HG03103 (cell line): ENCODE data around the gene DHRS2.

Experiments
- ATAC-seq: cut with Tn5 transposase; IDR thresholded peaks from one replicate; pipeline ENCODE4 v1.9.1; 2021; ENCODE audit warnings: low read depth; ENCODE audit not compliant: unreplicated experiment

Gene DHRS2

DNA sequence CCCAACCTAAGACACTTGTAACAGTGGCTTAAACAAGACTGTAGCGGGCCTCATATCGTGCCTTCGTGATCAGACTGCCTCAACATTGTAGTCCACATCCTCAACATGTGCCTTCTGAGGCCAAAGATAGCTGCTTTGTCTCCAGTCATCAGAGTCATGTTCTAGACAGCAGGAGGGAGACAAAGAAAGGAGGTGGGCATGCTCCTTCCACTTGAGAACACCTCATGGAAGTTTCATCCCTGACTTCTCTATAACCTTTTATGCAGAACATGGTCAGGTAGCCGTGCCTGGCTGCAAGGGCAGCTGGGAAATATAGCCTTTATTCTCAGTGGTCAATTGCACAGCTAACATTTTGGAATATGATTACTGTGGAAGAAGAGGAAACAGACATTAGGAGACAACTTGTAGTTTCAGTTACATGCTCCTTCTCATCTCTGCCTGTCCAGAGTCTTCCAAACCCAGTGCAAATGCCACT is 25.3 kb upstream of the DHRS2 start:
- no peak for ATAC-seq

DNA sequence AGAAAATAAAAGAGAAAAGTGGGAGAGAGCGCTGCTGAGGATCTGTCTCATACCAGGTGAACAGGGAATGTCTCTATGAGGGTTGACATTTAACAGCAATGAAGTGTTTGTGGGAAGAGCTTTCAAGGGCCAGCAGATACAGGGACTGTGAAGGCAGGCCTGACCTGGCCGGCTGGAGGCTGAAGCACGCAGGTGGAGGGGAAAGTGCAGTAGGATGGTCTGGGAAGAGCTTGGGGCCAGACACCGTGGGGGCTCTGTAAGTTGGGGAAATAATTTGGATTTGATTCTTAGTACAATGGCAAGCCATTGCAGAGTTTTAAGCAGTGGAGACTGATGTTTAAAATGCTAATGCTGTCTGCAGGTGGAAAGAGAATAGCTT is 23.8 kb upstream of the DHRS2 start:
- ATAC-seq = no peak

DNA sequence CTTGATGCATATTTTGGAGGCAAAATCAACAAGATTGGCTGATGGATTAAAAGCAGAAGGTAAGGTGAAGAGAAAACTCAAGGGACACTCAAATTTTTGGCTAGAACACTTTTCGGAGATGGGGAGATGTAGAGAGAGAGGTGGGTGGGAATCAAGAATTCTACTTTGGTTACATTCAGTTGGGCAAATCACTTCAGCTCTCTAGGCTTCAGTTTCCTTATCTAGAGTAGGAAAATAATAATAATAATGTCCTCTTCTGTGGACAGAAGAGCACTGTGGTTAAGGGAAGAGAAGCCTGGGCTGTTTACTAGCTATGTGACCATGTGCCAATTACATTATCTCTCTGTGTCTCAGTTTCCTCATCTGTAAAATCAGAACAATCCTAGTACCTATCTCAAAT is 23.4 kb upstream of the DHRS2 start:
- no peak for ATAC-seq

DNA sequence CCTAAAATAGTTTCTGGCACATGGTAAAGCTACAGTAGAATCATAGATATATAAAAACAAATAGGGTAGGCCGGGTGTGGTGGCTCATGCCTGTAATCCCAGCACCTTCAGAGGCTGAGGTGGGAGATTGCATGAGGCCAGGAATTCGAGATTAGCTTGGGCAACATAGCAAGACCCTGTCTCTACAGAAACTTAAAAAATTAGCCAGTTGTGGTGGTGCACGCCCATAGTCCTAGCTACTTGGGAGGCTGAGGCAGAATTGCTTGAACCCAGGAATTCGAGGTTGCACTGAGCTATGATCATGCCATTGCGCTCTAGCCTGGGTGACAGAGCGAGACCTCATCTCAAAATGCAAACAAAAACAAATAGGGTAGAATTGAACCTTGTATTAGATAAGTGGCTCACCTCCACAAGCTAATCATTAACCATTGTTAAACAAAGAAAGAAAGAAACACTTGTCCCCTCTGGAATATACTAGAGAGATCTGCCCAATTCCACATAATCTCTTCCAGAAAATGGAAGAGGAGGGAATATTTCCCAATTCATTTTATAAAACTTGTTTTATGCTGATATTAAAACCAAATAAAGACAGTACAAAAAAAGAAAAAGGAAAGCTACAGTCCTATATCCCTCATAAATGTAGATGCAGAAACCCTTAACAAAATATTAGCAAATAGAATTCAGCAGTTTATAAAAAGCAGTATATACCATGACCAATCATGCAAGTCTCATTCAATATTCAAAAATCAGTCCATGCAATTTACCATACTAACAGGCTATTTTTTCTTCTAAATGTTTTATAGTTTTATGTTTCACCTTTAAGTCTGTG is 22.7 kb upstream of the DHRS2 start:
- no peak for ATAC-seq

DNA sequence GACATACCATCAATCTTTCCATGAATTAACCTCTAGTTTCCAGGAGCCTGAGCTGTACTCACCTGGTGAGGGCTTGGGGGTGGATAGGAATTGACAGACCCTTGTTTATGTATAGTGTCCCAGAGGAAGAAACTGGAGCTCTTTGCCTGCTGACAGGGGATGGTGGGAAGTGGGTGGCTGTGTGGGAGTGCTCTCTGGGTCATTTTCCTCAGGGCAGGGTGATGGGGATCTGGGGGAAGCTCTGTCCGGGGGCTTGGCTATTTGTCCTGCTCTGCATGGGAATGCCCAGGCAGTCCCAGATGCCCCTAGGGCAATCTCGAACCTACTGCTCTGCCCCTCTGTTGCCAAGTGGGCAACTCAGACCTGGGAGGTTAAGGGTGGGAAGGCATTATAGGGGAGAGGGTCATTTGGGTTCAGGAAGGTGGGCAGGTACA is 21.8 kb upstream of the DHRS2 start:
- ATAC-seq = no peak

DNA sequence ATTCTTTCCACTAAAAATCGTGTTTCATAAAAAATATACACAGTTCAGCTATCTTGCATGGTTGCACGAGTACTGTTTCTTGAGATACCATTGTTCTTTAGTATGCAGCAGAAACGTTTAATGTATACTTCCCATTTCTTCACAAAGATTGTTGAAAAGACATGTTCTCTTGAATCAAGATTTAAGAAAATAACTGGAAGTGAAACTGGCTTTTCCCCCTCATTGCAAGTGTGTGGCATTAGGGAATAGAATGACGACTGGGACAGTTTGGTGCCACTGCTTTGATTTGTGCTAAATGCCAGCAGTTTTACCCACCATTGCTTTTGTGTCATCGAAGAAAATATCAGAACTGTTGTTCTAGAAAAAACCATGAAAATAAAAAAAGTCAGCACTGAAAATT is 20.3 kb upstream of the DHRS2 start:
- ATAC-seq = no peak

DNA sequence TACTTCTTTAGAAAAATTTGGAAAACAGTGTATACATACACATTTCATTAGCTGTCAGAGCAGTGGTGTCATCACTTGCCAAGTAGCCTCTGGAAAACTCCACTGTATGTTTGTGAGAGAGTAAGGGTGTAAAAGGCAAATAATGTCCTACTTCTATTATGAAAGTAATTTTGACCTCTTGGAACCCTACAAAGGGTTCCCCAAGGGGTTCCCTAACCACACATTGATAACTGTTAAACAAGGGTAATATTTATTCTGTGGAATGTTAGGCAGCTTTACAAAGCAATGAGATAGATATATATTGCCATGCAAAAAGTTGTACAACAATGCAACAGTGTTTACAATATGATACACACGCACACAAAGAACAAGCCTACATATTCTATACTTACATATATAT is 18.6 kb upstream of the DHRS2 start:
- ATAC-seq = no peak

- no peak for ATAC-seq
Observed at GRCh38 chr14:23618415-23618988, 17.7 kb upstream of the DHRS2 start.

DNA sequence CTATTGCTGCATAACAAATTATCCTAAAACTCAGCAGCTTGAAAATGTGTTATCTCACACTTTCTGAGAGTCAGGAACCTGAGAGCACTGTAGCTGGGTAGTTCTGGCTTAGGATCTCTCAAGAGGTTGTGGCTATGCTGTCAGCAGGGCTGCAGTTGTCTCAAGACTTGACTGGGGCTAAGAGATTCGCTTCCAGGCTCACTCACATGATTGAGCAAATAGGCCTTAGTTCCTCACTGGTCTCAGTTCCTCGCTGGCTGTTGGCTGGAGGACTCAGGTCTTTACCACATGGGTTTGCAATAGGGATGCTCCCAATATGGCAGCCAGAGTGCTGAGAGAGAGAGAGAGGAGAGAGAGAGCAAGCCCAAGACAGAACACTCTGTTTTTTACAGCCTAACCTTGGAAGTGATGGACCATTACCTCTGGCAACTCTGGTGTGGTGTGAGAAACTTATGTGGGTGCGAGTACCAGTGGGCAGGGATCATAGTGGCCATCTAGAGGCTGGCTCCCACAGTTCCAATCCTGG is 15.9 kb upstream of the DHRS2 start:
- ATAC-seq = no peak

GRCh38 chr14:23621204-23621931 is 14.8 kb upstream of the DHRS2 start:
- ATAC-seq = no peak

- ATAC-seq = no peak
Observed at GRCh38 chr14:23621932-23622730, 14.0 kb upstream of the DHRS2 start.

GRCh38 chr14:23622990-23623389 is 13.2 kb upstream of the DHRS2 start:
- ATAC-seq = no peak

DNA sequence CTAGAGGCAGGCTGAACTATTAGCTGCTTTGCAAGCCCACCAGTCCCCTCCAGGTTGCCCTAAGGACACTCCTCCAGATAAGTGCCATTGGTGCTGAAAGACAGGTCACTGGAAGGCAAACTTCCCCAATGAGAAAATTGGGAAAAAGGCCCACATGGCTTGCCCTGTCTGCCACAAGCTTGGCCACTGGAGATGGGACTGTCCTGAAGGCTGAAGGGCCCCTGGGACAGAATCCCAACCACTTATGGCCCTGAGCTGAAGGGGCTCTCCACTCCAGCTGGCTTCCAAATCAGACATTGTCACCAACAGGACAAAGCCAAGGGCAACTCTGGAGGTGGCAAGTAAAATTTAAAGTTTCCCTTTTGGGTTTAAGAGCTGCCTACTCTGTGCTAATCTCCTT is 12.2 kb upstream of the DHRS2 start:
- ATAC-seq = no peak

GRCh38 chr14:23624830-23625404 is 11.2 kb upstream of the DHRS2 start:
- ATAC-seq = no peak

DNA sequence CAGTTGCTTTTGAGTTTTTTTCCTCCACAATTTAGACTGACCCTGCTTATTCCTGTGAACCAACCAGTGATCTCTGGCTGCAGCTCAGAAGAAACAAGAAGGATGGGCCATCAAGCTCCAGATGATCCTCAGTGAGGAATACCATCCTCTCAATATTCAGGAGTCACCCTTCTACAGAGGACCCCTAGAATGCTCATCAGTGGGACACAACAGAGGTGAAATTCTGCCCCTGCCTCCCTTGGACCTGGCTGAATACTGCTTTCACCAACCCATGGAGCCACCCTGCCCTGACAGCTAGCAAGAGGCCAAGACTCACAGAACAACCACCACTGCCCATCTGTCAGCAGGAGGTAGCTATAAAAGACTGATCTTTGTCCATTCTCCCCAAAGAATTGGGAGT is 9.2 kb upstream of the DHRS2 start:
- no peak for ATAC-seq

DNA sequence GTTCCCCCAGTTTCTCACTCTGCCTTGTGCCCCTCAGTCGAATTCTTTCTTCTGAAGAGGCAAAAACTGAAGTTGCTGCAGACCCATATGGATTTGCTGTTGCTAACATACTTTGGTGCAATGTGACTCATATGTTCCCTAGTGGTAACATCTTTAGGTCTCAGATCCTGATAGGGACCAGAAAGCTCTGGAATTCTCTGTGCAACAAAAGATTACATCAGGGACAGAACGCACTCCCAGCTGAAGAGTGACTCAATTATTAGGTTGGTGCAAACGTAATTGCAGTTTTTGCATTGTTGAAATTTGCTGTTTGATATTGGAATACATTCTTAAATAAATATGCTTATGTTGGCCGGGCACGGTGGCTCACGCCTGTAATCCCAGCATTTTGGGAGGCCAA is 8.2 kb upstream of the DHRS2 start:
- ATAC-seq = no peak

- ATAC-seq = no peak
Observed at GRCh38 chr14:23629204-23629603, 7.0 kb upstream of the DHRS2 start.

DNA sequence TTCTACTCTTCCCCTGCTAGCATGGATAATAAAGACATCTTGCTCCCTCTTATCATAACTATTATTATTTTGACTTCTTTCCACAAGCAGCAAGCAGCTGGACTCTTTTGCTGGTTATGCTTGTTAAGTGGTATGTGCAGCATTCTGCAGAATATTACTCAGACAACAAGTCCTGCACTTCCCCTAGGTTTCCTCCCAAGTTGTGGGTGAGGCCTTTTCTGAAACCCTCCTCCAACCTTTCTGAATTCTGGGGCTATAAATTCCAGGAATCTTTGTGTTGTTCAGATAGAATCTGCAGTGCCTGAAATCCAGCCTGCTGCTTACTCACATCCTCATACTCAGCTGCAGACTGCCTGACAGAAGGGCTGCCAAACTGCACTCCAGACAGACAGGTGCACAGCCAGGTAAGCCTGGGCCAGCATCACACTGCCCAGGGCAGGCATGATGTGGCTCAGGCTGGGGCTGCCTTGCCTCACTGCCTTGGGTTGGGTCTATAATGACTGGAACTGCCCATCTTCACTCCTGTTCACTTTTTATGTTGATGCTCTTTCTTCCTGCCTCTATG is 6.2 kb upstream of the DHRS2 start:
- no peak for ATAC-seq

GRCh38 chr14:23630687-23631086 is 5.5 kb upstream of the DHRS2 start:
- ATAC-seq = no peak

GRCh38 chr14:23631234-23631633 is 4.9 kb upstream of the DHRS2 start:
- ATAC-seq = no peak
